Tibial nerve (tissue), 4 donors: ENCODE data around the gene FRMPD1.

Experiments used
- EP300 ChIP-seq, 2 donors: sonication (generic); formaldehyde crosslinking; IDR thresholded peaks; one replicate each; pipeline ENCODE4 v1.6.1; 2017; ENCODE audit warnings: antibody characterized with exemption in 2 of 2, mild to moderate bottlenecking in 1 of 2
- POLR2A ChIP-seq, 2 donors: fragments of 450-650 bp; IDR thresholded peaks; one replicate each; pipeline ENCODE4 v1.6.1; 2017; ENCODE audit warnings: antibody characterized with exemption in 2 of 2, mild to moderate bottlenecking in 2 of 2, moderate library complexity in 2 of 2
- TF ChIP-seq, protein P1 (sequence below), 5 experiments: fragments of 200-600 bp in 3 of 5; fragments of 450-650 bp in 2 of 5; sonication (generic) in 3 of 5; IDR thresholded peaks; one replicate each; pipeline ENCODE4 v1.5.1; 2016 to 2019; ENCODE audit warnings: antibody characterized with exemption in 5 of 5, mild to moderate bottlenecking in 3 of 5, moderate library complexity in 2 of 5

DNA sequence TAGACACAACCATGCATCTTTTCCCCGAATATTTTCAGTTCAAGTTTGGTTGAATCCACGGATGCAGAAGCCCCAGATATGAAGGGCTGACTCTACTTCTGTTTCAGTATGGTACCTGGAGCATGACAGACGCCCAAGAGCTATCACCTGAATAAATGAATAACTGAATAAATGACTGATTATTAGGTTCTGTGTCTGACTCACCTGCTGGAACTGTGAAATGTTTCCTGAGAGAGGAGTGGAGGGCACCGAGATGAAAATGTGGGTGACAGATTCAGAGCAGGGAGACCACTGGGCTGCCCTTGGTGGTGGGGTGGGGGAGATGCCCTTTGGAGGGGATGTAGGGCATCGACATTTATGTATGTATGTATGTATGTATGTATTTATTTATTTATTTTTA, 13.2 kb downstream of the FRMPD1 start:
- TF ChIP-seq, protein P1, sequence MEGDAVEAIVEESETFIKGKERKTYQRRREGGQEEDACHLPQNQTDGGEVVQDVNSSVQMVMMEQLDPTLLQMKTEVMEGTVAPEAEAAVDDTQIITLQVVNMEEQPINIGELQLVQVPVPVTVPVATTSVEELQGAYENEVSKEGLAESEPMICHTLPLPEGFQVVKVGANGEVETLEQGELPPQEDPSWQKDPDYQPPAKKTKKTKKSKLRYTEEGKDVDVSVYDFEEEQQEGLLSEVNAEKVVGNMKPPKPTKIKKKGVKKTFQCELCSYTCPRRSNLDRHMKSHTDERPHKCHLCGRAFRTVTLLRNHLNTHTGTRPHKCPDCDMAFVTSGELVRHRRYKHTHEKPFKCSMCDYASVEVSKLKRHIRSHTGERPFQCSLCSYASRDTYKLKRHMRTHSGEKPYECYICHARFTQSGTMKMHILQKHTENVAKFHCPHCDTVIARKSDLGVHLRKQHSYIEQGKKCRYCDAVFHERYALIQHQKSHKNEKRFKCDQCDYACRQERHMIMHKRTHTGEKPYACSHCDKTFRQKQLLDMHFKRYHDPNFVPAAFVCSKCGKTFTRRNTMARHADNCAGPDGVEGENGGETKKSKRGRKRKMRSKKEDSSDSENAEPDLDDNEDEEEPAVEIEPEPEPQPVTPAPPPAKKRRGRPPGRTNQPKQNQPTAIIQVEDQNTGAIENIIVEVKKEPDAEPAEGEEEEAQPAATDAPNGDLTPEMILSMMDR (IDR thresholded peaks at IDR 0.05) = no peak
- no peak for TF ChIP-seq EP300 (IDR thresholded peaks at IDR 0.05)
- no peak for TF ChIP-seq POLR2A (IDR thresholded peaks at IDR 0.05)
